Measurements from ENCODE around the gene QSOX2.

Gene QSOX2

DNA sequence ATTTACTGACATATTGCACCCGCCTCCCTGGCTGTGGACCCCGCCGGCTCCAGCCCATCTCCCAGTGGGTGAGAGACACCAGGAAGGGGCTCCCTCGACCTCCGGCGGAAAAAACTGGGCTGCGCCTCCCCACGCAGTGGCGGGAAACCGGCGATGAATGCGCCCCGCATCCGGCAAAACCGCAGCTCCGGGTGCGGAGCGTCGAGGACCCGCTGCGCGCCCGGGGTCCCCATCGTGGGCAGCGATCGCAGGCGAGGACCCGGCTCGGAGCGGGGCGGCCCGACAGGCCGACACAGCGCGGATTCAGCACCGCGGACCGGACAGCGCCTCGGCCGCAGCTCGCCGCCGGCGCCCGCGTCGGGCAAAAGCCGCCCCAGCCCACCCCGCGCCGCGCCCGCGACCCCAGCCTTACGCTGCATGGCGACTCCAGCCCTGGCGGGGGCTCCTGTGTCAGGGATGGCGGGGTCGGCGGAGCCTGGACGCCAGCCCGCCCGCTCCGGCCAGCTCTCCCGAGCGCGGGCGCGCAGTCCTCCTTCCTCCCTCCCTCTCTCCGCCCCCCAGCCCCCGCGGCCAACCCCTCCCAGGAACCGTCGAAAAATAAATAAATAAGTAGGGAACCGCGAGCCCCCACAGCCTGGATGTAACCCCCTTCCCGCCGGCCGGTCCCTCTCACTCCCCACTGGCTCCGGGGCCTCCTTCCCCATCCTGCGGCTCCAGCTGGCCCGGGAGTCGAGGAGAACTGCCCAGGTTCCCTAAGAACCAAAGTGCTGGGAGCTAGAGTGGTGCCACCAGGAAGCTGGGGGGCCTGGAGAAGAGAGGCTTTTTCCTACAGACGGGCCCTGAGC lies 43.8 kb downstream of the QSOX2 start:
- DNase-seq, result no peak

GRCh38 chr9:136201174-136201573 lies 44.4 kb downstream of the QSOX2 start:
- no peak for DNase-seq

GRCh38 chr9:136200424-136200823 lies 45.2 kb downstream of the QSOX2 start:
- DNase-seq, result no peak

DNA sequence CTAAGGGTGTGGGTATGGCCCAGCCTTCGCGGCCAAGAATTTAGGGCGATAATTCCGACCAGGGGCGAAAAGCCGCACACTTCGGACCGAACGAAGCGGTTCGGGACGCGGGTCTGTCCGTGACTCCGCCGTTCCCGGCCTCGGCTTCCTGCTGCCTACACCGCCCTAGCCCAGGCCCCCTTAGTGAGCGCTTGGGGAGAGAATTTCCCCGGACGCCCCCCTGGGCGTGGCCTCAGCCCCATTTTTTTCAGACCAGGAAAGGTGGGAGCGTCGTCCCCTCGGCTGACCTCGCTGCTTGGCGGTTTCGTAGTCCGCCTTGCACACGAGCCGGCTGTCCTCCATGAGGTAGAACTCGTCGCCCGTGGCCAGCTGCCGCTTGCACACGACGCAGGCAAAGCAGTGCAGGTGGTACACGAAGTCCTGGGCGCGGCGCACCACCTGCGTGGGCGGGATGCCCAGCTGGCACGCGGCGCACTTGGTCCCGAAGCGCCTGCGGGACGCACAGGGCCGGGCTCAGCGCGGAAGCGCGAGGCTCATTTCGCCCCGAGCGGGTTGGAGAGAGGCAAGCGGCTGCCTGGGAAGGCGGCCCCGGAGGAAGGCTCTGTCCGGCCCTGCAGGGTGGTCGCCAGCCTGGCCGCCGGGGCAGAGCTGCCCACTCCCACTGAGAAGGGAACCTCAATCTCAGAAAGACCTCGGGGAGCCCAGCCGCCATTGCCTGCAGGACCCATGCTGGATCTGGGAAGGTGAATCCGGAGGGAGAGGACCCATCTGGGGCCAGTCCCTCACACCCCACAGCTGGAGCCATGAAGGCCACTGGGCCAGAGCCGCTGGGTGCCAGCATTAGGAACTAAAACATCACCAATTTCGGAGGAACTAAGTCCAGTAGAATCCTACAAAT lies 46.0 kb downstream of the QSOX2 start:
- DNase-seq, result no peak

- no peak for DNase-seq
These were observed 47.0 kb downstream of the QSOX2 start for GRCh38 chr9:136198605-136199083.

- no peak for DNase-seq
These were observed 47.5 kb downstream of the QSOX2 start for GRCh38 chr9:136197930-136198604.

DNA sequence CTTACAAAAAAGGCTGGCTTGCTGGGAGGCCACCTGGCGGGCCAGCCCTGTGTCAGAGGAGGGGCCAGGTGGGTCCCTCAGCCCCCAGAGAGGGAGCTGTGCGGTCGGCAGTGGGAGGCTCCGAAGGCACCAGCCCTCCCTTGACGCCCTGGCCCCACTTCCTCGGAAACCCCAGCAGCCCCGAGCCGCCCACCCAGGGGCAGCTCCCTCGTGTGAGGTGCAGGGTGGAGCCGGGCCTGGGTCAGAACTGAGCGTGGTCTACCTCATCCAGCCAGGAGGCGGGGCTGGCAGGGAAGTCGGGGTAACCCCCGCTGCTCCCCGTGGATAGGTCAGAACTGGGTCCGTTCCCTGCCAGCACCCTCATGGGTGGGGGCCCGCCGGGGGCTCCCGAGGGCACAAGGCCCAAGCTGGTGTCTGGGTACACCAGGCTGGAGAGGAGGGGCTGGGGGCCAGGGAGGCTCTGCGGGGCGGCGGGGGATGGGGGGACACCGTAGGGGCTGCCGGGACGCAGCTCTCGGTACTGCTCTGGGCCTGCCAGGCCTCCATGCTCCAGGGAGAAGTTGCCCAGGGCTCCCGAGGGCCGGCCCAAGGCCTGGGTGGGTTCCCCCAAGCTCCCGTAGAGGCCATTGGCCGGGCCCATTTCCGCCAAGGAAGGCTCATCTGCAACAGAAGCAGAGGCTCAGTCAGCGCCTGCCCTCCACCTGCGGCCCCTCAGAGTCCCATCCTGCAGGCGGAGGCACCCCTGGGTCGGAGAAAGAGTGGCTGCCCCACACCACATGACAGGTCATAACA lies 48.3 kb downstream of the QSOX2 start:
- DNase-seq, result no peak

- no peak for DNase-seq
These were observed 49.1 kb downstream of the QSOX2 start for GRCh38 chr9:136196404-136197083.

GRCh38 chr9:136194540-136194939 lies 51.1 kb downstream of the QSOX2 start:
- no peak for DNase-seq

DNA sequence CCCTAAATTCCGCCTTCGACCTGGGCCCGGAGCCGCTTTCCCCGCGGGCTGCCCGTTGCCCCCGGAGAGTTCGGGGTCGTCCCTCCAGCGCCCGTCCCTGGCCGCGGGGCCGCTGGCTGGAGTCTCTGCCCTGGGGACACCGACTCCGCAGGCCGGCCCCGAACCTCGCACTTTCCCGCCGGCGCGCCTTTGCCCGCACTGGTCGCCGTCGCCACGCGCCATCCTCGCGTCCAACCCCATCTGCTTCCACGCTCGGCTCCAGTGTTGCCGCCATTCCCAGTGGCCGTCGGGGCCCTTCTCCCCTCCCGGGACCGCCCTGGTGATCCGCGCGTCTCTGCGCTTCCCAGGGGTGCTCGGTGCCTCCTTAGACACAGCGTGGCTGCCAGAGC lies 51.7 kb downstream of the QSOX2 start:
- DNase-seq, result no peak

- DNase-seq, result no peak
These were observed 52.3 kb downstream of the QSOX2 start for GRCh38 chr9:136193127-136193890.

DNA sequence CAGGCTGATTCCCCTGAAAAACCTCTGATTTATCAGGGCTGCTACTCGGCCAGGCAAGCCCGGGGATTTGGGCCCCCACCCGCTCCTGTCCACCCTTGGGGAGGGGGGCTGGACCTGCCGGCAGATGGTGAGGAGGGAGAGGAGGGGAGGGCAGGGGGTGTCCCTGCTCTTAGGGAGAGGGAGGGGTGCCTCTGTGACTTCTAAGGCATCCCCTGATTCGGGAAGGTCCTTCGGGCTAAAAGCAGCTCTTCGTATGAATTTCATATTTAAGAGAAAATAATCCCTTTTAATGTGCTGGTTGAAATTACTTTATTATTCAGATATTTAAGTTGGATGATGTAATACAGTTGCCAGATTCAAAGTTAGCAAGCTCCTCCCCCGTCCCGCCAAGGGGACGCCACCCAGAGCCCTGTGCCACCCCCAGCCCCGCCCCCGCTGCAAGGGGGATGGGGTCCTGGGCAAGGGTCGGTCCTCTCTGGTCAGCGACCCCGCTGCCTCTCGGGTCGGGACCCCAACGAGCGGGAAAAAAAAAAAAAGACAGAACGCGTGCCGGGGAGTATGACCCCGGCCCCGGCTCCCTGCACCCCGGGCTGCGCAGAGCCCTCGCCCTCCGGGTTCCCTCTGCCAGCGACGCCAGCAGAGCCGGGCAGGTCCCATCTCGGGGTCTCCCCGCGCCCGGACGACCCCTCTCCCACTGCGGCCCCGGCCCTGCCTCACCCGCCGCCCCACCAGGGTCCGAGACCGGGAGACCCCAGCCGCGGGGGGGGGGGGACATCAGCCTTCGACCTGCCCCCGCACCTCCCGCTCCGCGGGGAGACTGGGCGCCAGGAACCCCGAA lies 53.1 kb downstream of the QSOX2 start:
- DNase-seq, result no peak

DNA sequence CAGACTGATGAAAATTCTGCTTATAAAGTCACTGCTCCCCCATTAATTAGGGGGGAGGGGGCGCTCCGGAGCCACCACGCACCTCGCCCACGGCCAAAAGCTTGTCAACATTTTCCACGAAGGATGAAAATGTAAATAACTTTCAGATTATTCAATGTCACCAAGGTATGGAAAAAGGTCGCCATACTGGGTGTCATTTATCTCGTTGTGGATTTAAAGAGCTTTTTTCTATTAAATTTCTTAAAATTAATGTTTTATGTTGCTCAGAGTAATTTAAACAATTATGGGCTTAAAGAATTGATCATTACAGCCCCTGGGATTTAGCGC lies 53.7 kb downstream of the QSOX2 start:
- DNase-seq, result no peak

GRCh38 chr9:136191099-136191959 lies 54.3 kb downstream of the QSOX2 start:
- DNase-seq, result no peak

DNA sequence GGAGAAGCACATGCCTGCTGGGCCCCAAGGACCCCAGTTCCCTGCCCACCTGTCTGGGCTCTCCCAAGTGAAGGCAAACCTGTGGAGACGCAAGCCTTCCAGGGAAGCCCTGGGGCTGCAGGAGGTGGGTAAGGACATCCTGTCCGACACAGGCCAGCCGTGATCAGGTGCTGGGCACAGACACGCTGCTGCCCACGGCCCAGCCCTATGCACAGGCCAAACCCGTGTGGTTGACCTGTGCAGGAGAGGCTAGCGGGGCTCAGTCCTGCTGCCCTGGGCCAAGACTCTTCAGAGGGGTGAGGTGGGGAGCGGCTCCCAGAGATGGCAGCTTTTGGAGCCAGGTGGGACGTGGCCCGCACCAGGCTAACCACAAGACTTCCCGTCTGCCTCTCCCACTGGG lies 55.0 kb downstream of the QSOX2 start:
- no peak for DNase-seq

- no peak for DNase-seq
These were observed 55.4 kb downstream of the QSOX2 start for GRCh38 chr9:136190237-136190601.

GRCh38 chr9:136189394-136190236 lies 56.0 kb downstream of the QSOX2 start:
- no peak for DNase-seq

All from C1 segment of cervical spinal cord (tissue), 14 donors.